Activated naive CD4-positive, alpha-beta T cell treated with anti-CD3 and anti-CD28 coated beads, Interleukin-2, amount 50 U/mL, for 24 hours (primary cell): Measurements from ENCODE around the gene ZMIZ1.
"Not testable (repeated sequence)": the region's sequence is repeated elsewhere in the genome, so short reads cannot be mapped to it uniquely, and the experiment has no call there.

Experiments
- H3K27ac Mint-ChIP-seq: one replicate; pipeline ENCODE4 v1.8.0; 2021; ENCODE audit warnings: mild to moderate bottlenecking, mixed read lengths
- H3K27me3 Mint-ChIP-seq: one replicate; pipeline ENCODE4 v1.8.0; 2021; ENCODE audit warnings: mixed read lengths
- H3K36me3 Mint-ChIP-seq: one replicate; pipeline ENCODE4 v1.8.0; 2021; ENCODE audit warnings: mixed read lengths
- H3K4me1 Mint-ChIP-seq: one replicate; pipeline ENCODE4 v1.8.0; 2021; ENCODE audit warnings: mixed read lengths
- H3K4me3 Mint-ChIP-seq: one replicate; pipeline ENCODE4 v1.8.0; 2021; ENCODE audit warnings: mild to moderate bottlenecking, mixed read lengths
- H3K9me3 Mint-ChIP-seq: one replicate; pipeline ENCODE4 v1.8.0; 2021; ENCODE audit warnings: mixed read lengths

The ZMIZ1 gene

GRCh38 chr10:79326361-79327089, 257.8 kb downstream of the ZMIZ1 start:
- Mint-ChIP-seq H3K4me3 (no peak overlapping the region), H3K36me3 (no peaks in the 10 kb centered on the region), H3K27me3 (no peaks in the 10 kb centered on the region), H3K4me1 (peaks cover 48% of the 10 kb centered on the region), H3K9me3 (no peaks in the 10 kb centered on the region), H3K27ac (no peak overlapping the region)

DNA sequence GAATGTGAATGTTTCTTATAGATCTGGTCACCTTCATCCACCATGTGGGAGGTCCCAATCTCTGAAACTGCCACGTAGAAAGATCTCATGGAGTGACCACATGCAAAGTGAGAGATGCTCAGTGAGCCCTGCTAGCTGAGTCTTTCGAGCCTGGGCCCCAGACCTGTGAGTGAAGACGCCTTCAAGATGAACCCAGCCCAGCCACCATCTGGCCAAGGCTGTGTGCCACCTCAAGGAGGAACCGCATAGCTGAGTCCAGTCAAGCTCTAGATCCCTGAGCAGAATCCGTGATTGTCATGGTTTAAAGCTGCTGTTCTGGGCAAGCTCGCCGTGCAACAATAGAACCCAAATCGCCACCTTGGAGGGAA, 258.3 kb downstream of the ZMIZ1 start:
- Mint-ChIP-seq H3K4me1 (peaks cover 48% of the 10 kb centered on the region), H3K27ac (no peak overlapping the region), H3K36me3 (no peaks in the 10 kb centered on the region), H3K4me3 (no peak overlapping the region), H3K27me3 (no peaks in the 10 kb centered on the region), H3K9me3 (no peaks in the 10 kb centered on the region)

DNA sequence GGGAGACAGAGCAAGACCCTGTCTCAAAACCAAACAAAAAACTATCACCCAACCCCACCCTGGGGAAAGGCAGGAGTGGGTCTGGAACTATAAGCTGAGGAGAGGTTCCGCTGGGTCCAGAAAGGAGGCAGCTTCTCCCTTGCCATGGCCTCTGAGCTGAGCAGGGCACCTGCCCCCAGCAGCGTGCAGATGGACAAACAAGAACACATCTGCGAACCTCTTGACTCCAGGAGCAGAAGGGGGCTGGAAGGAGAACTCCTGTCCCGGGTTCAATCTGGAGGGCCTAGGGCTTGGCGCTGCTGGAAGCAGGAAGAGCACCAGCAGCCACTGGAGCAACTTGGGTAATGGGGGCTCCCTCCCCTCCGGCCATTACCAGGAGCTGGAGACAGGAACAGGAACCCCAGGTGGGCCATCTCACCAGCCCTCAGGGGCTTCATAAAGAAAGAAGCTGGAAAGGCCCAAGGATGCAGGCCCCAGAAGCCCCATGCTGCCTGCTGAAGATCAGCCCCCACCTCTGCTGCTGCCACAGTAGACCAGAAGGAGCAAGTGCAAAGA, 259.5 kb downstream of the ZMIZ1 start:
- Mint-ChIP-seq H3K27ac (no peak overlapping the region), H3K4me1 (peaks cover 41% of the 10 kb centered on the region), H3K9me3 (no peaks in the 10 kb centered on the region), H3K4me3 (no peak overlapping the region), H3K27me3 (no peaks in the 10 kb centered on the region), H3K36me3 (no peaks in the 10 kb centered on the region)

DNA sequence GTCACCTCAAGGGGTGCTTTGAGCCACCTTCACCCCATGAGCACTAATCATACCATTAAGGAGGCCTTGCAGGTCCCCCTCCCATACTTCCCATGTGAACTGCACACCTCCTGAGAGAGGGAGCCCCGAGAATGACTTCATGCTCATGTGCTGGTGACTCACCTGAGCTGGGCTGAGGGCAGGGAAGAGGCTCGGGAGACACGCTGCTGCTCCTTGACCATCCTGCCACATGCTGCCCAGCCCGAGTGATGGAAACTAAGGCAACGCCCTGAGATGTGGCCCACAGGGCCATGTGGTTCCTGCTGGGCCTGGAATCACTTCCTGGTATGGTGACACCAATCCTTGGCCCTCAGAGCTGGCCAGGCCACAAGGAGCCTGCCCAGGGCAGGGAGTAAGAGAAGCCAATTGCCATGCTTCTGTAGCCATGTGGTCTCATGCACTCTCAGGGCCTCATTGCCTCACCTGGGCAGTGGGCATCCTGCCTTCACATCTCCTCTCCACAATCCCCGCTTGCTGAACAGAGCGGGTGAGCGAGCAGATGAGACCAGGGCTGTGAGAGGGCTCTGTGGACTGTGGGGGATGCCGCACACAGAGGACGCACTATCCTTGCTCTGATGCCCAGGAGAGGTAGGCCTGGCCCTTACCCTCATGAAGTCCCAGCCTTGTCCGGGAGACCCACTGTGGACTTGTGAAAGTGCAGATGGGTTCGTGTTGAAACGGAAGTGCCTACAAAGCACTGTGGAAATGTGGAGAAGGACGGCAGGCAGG, 260.2 kb downstream of the ZMIZ1 start:
- Mint-ChIP-seq H3K27me3 (no peaks in the 10 kb centered on the region), H3K36me3 (no peaks in the 10 kb centered on the region), H3K27ac (no peak overlapping the region), H3K9me3 (no peaks in the 10 kb centered on the region), H3K4me1 (peaks cover 41% of the 10 kb centered on the region), H3K4me3 (no peak overlapping the region)

- peaks cover 41% of the 10 kb centered on the region for H3K4me1 Mint-ChIP-seq
- peak overlapping the region; percentile 3 for H3K27ac Mint-ChIP-seq
Measured at GRCh38 chr10:79329529-79329928, 260.8 kb downstream of the ZMIZ1 start.

GRCh38 chr10:79331226-79331625, 262.5 kb downstream of the ZMIZ1 start:
- Mint-ChIP-seq H3K36me3 (no peaks in the 10 kb centered on the region), H3K27me3 (no peaks in the 10 kb centered on the region), H3K9me3 (no peaks in the 10 kb centered on the region), H3K27ac (peak overlapping the region; percentile 97), H3K4me3 (peak overlapping the region; percentile 76), H3K4me1 (peaks cover 53% of the 10 kb centered on the region)

More at GRCh38 chr10:79329529-79329928, 260.8 kb downstream of the ZMIZ1 start:
- H3K4me3 Mint-ChIP-seq = no peak overlapping the region
- H3K9me3 Mint-ChIP-seq = no peaks in the 10 kb centered on the region
- no peaks in the 10 kb centered on the region for H3K27me3 Mint-ChIP-seq
- H3K36me3 Mint-ChIP-seq = no peaks in the 10 kb centered on the region

- peaks cover 55% of the 10 kb centered on the region for H3K4me1 Mint-ChIP-seq
- peak overlapping the region; percentile 97 for H3K27ac Mint-ChIP-seq
- no peaks in the 10 kb centered on the region for H3K27me3 Mint-ChIP-seq
- H3K9me3 Mint-ChIP-seq = no peaks in the 10 kb centered on the region
- H3K4me3 Mint-ChIP-seq = peak overlapping the region; percentile 76
- H3K36me3 Mint-ChIP-seq = no peaks in the 10 kb centered on the region
Measured at GRCh38 chr10:79331709-79332108, 262.9 kb downstream of the ZMIZ1 start.

DNA sequence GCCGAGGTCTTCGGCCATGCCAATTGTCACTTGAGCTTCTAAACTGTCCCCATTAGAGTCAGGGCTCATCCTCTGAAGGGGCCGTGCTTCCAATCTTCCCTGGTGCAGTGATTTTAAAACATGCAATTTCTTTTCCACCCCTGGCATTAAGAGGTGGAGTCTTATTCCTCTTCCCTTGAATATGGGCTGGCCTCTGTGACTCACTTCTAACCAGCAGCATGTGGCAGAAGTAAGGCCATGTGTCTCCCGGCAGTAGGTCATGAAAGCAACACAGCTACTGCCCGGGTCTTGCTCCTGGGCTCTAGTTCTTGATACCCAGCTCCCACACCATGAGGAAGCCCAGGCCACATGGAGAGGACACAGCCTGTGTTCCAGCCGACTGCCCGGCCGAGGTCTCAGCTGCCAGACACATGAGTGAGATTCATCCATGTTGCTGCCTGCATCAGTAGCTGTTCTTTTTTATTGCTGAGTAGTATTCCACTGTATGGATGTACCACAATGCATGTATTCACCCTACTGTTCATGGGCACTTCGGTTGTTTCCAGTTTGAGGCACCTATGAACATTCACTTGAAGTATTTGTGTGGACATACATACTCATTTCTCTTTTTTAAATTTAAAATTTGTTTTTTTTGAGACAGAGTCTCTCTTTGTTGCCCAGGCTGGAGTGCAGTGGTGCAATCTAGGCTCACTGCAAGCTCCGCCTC, 264.0 kb downstream of the ZMIZ1 start:
- H3K27me3 Mint-ChIP-seq, H3K36me3 Mint-ChIP-seq, H3K4me3 Mint-ChIP-seq, H3K9me3 Mint-ChIP-seq: not testable (repeated sequence)
- Mint-ChIP-seq H3K27ac (peak overlapping the region; percentile 86), H3K4me1 (peaks cover 55% of the 10 kb centered on the region)

DNA sequence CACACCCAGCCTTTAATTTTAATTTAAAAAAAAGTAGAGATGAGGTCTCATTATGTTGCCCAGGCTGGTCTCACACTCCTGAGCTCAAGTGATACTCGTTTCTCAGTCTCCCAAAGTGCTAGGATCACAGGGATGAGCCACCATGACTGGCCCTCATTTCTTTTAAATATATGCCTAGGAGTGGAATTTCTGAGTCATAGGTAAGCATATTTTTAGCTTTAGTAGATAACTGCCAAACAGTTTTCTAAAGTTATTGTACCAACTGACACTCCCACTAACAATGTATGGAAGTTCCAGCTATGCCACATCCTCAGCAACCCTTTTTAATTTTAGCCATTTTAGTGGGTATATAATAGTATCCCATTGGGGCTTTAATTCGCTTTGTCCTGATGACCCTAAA, 264.7 kb downstream of the ZMIZ1 start:
- H3K4me1 Mint-ChIP-seq = peaks cover 55% of the 10 kb centered on the region
- H3K4me3 Mint-ChIP-seq = peak overlapping the region; percentile 15
- H3K9me3 Mint-ChIP-seq = no peaks in the 10 kb centered on the region
- H3K27ac Mint-ChIP-seq = peak overlapping the region; percentile 86
- no peaks in the 10 kb centered on the region for H3K27me3 Mint-ChIP-seq
- no peaks in the 10 kb centered on the region for H3K36me3 Mint-ChIP-seq

GRCh38 chr10:79334573-79334972, 265.8 kb downstream of the ZMIZ1 start:
- Mint-ChIP-seq H3K4me3 (peak overlapping the region; percentile 8), H3K27ac (peak overlapping the region; percentile 86), H3K36me3 (peaks cover 2% of the 10 kb centered on the region), H3K4me1 (peaks cover 51% of the 10 kb centered on the region), H3K9me3 (no peaks in the 10 kb centered on the region), H3K27me3 (no peaks in the 10 kb centered on the region)

GRCh38 chr10:79335094-79335469, 266.3 kb downstream of the ZMIZ1 start:
- Mint-ChIP-seq H3K27me3 (no peaks in the 10 kb centered on the region), H3K9me3 (no peaks in the 10 kb centered on the region), H3K4me1 (peaks cover 48% of the 10 kb centered on the region), H3K4me3 (peak overlapping the region; percentile 8), H3K27ac (peak overlapping the region; percentile 88), H3K36me3 (peaks cover 2% of the 10 kb centered on the region)

DNA sequence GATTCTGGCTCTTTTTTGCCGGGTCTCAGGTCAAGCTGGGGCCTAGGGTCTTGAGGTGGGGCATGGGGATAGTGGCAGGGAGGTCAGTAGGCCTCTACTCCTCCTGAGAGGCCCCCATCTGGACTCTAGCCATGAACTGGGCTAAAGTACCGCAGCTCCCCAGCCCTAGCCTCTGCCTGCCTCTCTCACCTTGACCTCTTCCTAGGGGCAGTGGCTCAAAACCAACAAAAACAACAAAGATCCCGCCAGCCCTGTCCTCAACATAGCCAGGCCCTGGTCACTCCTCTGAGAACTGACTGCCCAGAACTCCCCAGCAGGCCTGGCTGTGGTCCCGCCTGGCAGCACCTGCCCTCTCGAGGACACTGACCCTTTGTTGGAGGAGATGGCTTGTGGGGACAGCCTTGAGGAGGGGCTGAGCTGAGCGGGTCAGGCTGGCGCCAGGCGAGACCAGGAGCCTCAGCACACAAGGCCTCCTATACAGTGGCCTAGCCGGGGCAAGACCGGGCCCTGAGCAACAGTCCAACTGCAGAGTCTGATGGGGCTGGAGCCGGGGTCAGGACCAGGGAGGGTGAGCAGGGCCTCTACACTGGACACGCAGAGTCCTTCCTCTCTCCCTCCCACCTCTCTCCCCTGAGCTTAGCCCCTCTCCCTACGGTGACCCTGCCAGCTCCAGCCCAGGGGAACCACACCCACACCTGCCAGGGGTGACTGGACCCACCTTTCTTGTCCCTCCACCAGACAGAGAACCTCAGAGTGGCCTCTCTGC, 266.9 kb downstream of the ZMIZ1 start:
- no peaks in the 10 kb centered on the region for H3K9me3 Mint-ChIP-seq
- H3K27me3 Mint-ChIP-seq = no peaks in the 10 kb centered on the region
- peaks cover 44% of the 10 kb centered on the region for H3K4me1 Mint-ChIP-seq
- peaks cover 2% of the 10 kb centered on the region for H3K36me3 Mint-ChIP-seq
- H3K27ac Mint-ChIP-seq = peak overlapping the region; percentile 88
- no peak overlapping the region for H3K4me3 Mint-ChIP-seq

- H3K27me3 Mint-ChIP-seq = no peaks in the 10 kb centered on the region
- no peak overlapping the region for H3K4me3 Mint-ChIP-seq
- H3K36me3 Mint-ChIP-seq = peaks cover 2% of the 10 kb centered on the region
- H3K9me3 Mint-ChIP-seq = no peaks in the 10 kb centered on the region
- H3K27ac Mint-ChIP-seq = peak overlapping the region; percentile 24
- peaks cover 41% of the 10 kb centered on the region for H3K4me1 Mint-ChIP-seq
Measured at GRCh38 chr10:79336276-79336675, 267.5 kb downstream of the ZMIZ1 start.

GRCh38 chr10:79336739-79337138, 268.0 kb downstream of the ZMIZ1 start:
- no peaks in the 10 kb centered on the region for H3K27me3 Mint-ChIP-seq
- H3K4me3 Mint-ChIP-seq = no peak overlapping the region
- peaks cover 36% of the 10 kb centered on the region for H3K4me1 Mint-ChIP-seq
- no peaks in the 10 kb centered on the region for H3K9me3 Mint-ChIP-seq
- H3K36me3 Mint-ChIP-seq = peaks cover 2% of the 10 kb centered on the region
- H3K27ac Mint-ChIP-seq = no peak overlapping the region

- H3K27ac Mint-ChIP-seq, H3K9me3 Mint-ChIP-seq, H3K36me3 Mint-ChIP-seq, H3K27me3 Mint-ChIP-seq, H3K4me3 Mint-ChIP-seq: not testable (repeated sequence)
- peaks cover 29% of the 10 kb centered on the region for H3K4me1 Mint-ChIP-seq
Measured at GRCh38 chr10:79337783-79338469, 269.2 kb downstream of the ZMIZ1 start.
